NOMO-1 treated with DMSO at 0.1 percent for 48 hours (cell line): ENCODE data around the gene KNSTRN.

Source experiments
- DNase-seq: peaks from one replicate; lab custom pipeline; 2025; ENCODE audit not compliant: unreplicated experiment; lab: John Stamatoyannopoulos, UW

The KNSTRN gene

DNA sequence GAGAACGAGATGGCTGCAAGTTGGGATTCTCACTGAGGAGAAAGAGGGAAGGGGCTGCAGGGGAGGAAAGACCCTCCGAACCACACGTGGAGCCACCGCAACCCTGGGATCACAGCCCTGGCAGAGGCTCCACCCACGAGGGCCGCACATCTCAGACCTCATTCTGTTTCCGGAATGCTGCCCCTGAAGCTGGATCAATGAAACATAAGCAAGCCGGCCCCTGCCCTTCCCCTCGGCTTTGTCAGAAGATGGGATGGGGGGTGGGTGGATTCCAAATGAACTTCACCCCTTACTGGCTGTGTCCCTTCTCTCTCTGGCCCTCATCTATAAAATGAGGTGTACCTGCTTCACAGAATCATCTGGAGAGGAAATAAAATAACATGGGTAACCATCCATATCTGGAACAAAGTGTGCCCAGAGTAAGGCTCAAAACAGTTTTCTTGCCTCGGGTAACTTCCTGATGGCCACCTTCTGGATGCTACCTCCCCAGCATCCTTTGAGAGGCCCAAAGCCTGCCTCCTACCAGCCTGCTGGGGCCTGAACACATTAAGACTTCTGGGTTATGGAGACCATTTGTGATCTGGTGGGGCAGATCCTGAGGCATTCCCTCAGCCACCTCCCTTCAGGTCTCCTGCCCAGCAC lies 37.2 kb upstream of the KNSTRN start:
- DNase-seq: no peak

DNA sequence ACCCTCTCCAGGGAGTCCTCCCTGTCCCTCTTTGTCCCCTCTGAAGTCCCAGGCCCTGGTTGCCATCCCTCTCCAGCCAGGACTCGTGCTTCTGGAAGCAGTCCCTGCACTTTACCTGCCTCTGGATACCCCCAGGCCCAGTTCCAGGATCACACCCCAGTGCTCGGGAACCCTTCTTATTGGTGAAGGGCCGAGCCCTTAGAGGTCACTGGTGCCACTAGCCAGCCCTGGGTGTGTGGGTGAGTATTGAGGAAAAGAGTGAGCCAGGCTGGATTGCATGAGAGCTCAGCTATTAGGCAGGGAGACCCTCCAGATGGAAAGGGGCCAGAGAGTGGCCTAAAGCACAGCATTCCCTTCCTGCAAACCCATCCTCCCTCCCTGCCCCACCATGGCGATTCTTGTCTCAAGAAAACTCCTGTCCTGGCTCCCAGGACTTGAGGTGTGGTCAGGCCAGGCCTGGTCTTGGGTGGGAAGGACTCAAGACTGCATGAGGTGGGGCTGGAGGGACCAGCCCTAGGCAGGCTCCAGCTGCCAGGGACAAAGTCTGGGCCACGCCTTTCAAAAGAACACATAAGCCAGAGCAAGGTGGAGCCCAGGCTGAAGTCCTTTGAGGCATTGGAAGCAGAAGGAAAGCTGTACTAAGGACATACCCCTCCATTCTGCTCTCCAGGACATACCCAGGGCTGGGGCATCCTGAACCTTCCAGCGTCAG lies 36.5 kb upstream of the KNSTRN start:
- no peak for DNase-seq

DNA sequence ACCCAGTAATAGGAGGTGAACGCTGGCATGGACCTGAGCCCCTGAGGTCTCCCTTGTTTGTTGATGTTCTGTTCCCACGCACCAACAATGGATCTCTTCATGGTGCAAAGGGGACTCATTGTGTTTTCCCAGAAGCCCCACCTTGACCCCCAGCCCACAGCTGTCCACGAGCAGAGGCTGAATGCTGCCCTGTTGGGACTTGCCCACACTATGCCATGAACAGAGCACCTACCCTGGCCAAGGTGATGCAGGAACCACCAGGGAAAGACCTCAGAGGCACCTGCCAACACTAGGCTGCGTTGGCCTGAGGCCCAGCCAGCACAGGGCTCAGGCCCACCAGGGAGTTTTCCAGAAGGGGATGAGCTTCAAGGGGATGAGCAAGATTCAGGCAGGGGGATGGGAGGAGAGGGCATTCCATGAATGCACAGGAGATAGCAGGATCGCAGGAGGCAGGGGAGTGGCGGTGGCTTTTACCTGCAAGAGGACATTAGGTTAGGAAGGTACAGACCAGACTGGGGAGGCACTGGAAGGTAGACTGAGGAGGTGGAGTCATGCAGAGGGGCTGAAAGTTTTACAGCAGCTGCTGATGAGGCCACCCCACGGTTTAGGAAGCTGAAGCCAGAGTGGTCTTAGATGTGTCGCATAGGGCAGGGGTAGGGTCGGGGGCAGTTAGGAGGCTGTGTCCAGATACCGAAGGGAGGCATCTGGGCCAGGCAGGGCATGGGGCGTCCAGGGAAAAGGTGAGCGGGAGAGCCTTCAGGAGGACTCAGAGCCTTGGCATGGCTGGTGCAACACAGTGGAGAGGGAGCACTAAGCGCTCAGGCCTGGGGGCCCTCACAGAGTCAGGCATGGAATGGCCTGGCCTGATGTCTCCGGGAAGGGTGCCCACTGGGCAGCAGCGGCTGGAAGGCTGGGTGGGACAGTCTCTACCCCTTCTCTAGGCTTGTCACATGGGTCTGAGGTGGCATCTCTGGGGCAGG lies 35.7 kb upstream of the KNSTRN start:
- DNase-seq: no peak

DNA sequence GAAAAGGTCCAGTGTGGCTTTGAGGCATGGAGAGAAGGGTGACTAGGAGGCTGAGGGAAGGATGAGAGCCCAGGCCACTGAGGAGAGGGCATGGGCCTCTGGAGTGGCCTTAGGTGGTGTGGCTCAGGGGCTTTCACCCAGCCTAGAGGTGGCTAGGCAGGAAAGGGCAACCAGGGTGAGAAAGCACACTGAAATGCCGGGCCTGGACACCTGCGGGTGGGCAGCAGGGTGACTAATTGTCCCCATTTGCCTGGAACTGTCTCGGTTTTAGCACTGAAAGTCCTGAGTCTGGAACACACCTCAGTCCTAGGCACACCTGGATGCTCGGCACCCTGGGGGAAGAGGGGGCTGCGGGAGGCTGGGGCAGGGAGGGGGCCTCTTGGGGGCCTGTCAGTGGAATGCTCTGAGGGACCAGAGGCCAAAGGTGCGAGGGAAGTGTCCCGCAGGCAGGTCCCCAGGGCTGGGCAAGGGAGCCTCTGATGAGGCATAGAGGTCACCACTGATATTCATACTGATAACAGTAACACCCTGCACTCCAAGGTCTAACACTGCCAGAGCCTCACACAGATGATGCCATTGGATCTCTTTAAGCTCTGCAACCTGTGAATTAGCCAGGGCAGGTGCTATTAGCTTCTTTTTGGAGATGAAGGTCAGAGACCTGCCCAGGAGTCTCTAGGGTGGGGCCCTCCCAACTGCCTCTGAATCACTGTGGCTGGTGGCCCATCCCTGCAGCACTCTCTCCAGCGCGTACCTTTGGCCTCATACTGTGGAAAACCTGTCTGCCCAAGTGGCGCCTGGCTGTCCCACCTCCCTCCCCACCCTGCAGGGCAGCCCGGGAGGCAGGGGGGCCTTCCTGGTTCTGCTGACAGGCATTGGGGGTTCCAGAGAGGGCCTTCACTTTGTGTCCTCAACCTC lies 34.7 kb upstream of the KNSTRN start:
- DNase-seq: no peak

DNA sequence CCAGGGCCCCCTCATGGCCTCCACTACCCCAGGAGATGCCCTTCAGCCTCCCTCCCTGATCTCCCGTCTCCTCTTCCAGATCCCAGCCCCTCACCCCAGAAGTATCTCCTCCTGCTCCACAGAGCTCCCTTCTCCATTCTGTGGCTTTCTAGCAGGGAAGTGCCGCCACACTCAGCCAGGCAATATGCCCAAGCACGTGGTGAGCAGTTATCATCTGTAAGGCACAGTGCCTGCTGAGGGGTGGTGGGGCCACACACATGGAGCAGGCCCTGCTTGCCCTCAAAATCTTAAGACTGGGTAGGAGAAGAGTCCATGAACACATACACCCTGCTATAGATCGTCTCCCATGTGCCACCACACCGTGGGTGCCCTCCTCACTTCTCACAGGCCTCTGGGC lies 34.0 kb upstream of the KNSTRN start:
- no peak for DNase-seq

DNA sequence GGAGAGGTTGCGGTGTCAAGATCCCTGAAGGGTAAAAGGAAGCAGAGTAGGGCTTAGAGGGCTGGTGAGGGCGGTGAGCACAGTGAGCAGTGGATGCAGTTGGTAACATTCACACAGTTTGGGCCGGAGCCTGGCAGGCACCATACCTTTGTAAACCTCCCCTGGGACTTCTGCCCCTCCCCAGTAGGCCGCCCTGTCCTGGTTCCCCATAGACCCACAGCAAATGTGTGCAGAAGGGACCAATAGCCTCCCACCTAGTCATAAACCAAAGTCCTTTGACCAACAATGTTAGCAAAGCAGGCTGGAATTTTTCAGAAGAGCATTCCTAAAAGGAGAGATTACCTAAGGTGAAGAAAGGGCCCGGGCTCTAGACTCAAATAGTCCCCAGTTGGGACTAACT lies 33.4 kb upstream of the KNSTRN start:
- no peak for DNase-seq

DNA sequence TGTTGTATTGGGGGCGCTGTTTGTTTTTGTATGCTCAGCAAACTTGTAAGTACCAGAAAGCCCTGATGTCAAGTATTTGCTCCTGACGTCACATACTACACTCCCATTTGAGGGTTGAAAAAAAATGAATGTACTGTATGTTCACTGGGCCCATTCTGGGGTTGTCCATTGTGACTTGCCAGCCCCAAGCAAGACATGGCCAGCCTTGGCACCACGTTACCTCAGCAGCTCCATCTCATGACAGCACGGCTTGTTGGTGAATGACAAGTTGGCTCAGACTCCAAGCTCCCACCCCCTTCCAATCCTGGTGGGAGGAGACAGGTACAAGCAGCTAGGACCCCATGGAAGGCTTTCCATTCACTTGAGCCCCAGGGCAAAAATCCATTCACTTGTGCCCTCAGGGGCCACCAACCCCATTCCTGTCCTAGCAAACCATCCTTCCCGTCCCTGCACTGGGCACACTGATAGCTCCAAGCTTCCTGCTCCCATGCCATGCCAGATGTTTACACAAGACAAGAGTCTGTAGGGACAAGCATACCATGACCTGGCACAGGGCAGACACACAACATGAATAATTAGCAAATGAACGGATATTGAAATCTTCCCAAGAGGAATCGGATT lies 30.1 kb upstream of the KNSTRN start:
- no peak for DNase-seq

DNA sequence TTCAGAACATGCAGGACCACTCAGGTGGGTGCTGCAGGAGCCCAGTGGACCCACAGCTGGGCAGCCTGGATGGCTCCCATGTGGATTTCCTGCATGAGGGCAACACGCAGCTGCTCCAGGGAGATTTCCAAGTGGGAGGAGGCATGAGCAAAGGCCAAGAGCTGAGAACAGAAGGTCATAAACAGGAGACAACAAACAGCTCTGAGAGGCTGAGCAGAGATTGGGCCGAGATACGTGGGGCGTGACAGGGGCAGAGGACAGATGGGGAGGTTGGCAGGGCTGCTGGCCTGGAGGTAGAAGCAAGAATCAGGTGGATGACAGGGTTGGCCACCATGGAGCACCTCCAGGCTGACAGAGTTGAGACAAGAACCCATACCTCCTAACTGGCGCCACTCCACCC lies 28.8 kb upstream of the KNSTRN start:
- no peak for DNase-seq

DNA sequence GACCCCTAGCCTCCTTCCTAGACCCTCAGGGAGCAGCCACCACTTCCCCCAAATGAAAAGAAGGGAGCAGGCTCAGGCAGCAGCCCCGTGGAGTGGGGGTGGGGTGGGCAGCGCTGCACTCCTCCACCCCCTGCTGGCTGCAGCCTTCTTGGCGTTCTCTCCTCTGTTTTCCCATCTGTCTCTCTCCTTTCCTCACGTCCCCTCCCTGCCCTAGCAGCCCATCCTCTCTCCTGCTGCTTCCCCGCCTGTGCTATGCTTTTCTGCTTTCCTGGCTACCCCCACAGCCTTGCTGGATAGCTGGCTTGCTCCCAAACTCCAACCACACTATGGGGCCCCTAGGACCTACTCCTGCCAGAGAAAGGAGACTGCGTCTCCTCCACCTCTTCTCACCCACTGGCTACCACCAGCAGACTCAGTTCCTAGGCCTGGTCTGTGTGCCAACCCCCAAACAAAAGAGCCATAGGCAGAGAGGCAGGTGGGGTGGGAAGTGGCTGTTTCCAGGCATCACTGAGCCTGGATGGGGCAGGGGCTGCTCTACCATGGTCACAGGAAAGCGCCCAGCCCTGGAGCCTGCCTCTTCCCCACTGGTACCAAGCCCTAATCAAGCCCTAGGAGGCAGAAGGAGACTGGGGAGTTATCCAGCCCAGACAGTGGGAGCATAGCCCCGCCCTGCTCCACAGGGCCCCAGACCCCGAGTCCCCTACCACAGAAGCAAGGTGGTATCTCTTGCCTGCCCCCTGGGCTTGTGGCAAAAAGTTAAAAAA lies 27.9 kb upstream of the KNSTRN start:
- DNase-seq: no peak

DNA sequence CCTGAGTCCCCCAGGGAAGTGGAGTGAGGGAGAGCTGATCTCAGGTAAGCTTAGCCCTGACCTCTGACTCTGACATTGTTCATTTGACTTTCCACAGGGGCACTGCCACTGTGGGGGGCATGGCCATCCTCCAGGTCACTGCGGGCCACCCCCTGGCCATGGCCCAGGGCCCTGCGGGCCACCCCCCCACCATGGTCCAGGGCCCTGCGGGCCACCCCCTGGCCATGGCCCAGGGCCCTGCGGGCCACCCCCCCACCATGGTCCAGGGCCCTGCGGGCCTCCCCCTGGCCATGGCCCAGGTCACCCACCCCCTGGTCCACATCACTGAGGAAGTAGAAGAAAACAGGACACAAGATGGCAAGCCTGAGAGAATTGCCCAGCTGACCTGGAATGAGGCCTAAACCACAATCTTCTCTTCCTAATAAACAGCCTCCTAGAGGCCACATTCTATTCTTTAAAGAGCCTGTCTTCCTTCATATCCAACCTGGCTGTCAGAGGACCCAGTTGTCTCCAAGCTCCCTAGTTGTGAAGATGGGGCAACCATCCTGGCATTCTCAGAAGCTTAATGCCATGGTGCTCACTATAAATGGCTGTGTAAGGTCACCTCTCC lies 26.4 kb upstream of the KNSTRN start:
- no peak for DNase-seq

DNA sequence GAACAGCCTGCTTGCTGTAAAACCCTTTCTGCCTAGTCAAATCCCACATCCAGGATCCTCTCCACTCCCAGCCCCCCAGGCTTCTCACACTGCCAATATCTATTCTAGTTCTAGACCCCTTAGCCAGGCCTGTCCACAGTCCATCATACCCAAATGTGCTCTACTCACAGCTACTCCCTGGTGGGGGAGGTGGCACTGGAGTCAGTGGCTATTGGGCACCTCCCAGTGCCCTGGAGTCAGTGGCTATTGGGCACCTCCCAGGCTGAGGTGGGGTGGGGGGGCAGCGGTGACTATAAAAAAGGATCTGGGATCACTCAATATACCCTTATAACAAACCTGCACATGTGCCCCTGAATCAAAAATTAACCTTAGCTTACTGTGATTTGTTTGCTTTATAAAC lies 25.3 kb upstream of the KNSTRN start:
- DNase-seq: no peak

DNA sequence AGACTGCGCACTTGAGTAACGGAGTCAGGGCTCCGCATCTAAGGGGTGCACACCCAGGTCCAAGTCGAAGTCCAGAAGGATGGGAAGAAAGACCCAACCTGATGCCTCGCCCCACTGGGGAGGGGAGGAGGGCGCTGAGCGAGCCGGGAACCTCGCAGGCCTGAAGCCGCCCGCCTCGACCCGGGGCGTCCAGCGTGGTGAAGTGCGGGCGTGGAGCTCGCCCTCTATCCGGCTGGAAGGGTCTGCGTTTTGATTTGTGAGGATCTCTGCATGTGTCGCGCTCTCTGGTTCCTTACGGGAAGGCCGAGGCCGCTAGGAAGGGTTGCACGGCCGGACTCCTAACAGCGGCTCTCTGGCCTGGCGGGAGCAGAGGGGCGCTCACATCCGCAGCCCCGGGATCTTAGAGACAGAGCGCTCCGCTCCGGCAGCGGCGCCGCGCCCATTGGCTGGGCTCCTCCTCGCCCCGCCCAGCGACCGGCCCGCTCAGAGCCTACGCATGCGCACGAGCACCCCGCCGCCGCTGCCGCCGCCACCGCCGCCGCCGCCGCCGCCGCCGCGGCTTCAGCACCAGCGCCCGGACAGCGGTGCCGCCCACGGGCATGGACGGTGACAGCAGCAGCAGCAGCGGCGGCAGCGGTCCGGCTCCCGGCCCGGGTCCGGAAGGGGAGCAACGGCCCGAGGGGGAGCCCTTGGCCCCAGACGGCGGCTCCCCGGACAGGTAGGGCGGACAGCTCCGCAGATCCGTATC lies 24.6 kb upstream of the KNSTRN start, which contains the start of gene DISP2:
DISP2 (plus strand) TSS at position 497 of the 748 bp plus-strand sequence; CDS start at position 600, 103 bp downstream.
- peak; percentile 70 for DNase-seq

DNA sequence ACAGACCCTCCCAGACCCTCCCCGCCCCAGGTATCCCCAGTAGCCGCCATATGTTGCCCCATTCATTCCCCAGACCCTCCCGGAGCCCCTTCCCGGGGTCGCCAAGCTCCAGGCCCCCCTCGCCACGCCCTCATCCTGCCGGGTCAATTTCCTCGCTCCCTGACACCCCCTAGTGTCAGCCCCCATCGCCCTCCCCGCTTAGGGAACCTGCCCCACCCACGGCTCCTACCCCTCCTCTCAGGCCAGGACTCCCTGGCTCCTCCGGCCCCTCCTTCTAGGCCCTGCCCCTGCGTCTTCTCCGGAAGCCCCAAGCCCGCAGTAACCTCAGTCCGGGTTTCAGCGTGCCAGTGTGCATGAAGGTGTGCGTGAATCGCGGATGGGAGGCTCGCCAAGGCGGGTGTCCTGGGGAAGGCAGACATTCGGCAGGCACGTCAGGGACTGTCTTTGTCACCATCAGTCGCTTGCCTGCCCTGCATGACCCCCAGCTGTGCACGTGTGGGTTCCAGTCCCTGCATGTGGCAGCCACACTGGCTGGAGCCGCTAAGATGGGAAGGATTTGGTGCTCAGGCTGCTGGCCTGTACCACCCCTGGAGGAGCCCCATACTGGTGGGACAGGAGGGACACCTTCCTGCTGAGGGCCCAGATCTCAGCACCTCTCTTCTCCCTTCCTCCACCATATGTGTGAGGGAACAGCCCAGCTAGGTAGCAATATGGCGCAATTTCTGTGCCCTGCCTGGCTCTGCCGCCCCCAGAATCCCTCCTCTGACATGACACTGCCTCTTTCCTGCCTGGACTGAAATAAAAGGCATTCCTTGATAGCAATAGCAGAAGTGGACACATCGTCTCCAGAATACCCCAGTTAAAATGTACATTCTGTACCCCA lies 23.8 kb upstream of the KNSTRN start:
- no peak for DNase-seq

DNA sequence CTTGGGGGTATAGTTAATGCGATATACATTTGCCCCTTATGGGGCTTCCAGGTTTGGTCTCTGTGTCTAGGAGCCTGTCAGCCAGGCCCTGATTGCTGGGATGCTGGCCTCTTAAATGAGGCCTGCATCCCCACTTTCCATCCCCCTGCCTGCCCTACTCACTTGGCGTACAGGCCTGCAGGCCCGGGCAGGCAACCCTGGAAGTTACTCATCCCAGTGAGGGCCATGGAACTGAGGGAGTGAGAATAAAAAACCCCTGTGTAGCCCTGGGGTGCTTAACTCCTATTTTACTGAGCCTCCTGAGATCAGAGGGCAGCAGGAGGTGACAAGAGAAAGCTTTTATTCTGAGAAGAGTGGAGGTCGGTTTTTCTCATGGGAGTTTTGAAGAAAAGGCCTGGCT lies 22.5 kb upstream of the KNSTRN start:
- no peak for DNase-seq

DNA sequence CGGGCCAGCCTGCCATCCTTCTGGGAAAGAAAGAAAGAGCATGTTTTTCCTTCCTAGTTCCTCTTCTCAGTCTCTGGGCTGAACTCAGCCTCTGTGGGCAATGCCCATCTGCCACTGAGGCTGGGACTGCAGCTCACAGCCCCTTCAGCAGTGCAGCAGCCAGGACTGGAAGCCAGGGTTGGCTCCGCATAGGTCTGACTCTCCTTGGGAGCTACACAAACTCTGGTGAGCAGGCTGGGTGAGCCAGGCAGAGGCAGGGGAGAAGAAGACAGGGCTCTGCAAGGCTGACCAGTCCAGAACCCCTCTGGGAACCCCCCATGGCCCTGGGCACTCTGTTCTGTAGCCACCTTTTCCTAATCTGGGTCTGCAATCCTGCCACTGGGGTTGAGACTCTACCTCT lies 20.9 kb upstream of the KNSTRN start:
- no peak for DNase-seq

DNA sequence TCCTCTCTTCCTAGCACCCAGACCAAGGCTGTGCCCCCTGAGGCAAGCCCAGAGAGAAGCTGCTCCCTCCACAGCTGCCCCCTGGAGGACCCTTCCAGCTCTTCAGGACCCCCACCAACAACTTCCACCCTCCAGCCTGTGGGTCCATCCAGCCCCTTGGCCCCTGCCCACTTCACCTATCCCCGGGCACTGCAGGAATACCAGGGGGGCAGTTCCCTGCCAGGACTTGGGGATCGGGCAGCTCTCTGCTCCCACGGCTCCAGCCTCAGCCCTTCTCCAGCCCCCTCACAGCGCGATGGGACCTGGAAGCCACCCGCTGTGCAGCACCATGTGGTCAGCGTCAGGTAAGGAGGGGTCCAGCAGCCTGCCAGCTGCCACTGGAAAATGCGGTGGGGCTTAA lies 18.9 kb upstream of the KNSTRN start:
- no peak for DNase-seq

DNA sequence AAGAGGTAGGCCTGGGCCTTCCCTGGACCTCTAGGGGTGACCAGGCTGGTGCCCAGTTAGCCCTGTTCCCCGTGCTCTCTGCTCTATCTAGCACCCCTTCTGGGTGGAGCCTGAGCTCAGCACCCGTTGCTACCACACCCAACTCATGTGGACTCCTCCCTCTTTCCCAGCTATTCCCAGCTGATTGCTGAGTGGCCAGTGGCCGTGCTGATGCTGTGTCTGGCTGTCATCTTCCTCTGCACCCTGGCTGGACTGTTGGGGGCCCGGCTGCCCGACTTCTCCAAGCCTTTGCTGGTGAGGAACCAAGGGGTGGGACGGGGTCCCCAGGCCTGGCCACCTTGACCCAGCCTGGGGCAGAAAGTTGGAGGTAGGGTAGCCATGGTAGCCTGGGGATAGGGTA lies 18.3 kb upstream of the KNSTRN start:
- no peak for DNase-seq
